ENCODE measurements around the gene TCF12. TPM values are rescaled to one million over a fixed set of nuclear protein-coding genes. Genes with fewer than 3 reads are reported as not detected.
A peak's percentile ranks its signal among the peaks of the same experiment; 100 is the strongest.

Gene TCF12
- polyA plus RNA-seq, 1 experiment, result 447 TPM

- CTCF ChIA-PET, result interaction anchor here (1.2 kb wide), 1 partner anchor 496 kb away, joined by 3 read pairs; no protein-coding TSS in a partner anchor
- H3K9me3 ChIP-seq (ENCODE audit: control insufficient read depth, insufficient read depth, low read length), result no peaks in the 10 kb centered on the region
- TF ChIP-seq, protein P1, sequence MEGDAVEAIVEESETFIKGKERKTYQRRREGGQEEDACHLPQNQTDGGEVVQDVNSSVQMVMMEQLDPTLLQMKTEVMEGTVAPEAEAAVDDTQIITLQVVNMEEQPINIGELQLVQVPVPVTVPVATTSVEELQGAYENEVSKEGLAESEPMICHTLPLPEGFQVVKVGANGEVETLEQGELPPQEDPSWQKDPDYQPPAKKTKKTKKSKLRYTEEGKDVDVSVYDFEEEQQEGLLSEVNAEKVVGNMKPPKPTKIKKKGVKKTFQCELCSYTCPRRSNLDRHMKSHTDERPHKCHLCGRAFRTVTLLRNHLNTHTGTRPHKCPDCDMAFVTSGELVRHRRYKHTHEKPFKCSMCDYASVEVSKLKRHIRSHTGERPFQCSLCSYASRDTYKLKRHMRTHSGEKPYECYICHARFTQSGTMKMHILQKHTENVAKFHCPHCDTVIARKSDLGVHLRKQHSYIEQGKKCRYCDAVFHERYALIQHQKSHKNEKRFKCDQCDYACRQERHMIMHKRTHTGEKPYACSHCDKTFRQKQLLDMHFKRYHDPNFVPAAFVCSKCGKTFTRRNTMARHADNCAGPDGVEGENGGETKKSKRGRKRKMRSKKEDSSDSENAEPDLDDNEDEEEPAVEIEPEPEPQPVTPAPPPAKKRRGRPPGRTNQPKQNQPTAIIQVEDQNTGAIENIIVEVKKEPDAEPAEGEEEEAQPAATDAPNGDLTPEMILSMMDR (IDR thresholded peaks at IDR 0.05; ENCODE audit: low read depth, low read length), result no peak
- H3K4me3 ChIP-seq (ENCODE audit: low read depth, low read length), result no peak overlapping the region
- POLR2A ChIA-PET, result no interaction called here
- DNase-seq (ENCODE audit: low read depth, low spot score), result no peak
- H3K27ac ChIP-seq (ENCODE audit: low read depth, low read length), result no peak overlapping the region
- H3K27me3 ChIP-seq (ENCODE audit: control insufficient read depth, insufficient read depth, low read length), result no peaks in the 10 kb centered on the region
Measured at GRCh38 chr15:56992725-56993124, 74.3 kb downstream of the TCF12 start.

DNA sequence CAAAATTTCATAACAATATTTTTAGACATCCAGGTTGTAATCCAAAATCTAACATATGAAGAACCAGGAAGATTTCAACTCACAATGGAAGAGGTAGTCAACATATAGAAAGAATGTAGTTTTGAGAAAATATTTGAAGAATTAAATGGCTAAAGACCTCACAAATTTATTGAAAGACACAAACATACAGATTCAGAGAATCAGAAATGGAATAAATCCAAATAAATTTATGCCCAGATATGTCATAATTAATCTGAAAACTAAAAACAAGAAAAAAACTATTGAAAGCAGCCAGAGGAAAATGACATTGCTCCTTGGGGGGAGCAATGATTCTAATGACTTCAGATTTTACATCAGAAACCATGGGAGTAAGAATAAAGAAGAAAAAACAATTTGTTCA is 75.8 kb downstream of the TCF12 start:
- no peaks in the 10 kb centered on the region for H3K9me3 ChIP-seq (ENCODE audit: control insufficient read depth, insufficient read depth, low read length)
- CTCF ChIA-PET, result no interaction called here
- H3K27ac ChIP-seq (ENCODE audit: low read depth, low read length), result no peak overlapping the region
- H3K4me3 ChIP-seq (ENCODE audit: low read depth, low read length), result no peak overlapping the region
- no peak for DNase-seq (ENCODE audit: low read depth, low spot score)
- TF ChIP-seq, protein P1 (IDR thresholded peaks at IDR 0.05; ENCODE audit: low read depth, low read length), result no peak
- no peaks in the 10 kb centered on the region for H3K27me3 ChIP-seq (ENCODE audit: control insufficient read depth, insufficient read depth, low read length)
- POLR2A ChIA-PET, result no interaction called here

- CTCF ChIA-PET, result interaction anchor here (1.1 to 1.2 kb wide), 2 partner anchors 88 to 505 kb away, joined by 3 to 4 read pairs; no protein-coding TSS in a partner anchor
- Histone ChIP-seq H3K9me3 (ENCODE audit: control insufficient read depth, insufficient read depth, low read length) (no peaks in the 10 kb centered on the region), H3K27me3 (ENCODE audit: control insufficient read depth, insufficient read depth, low read length) (no peaks in the 10 kb centered on the region), H3K4me3 (ENCODE audit: low read depth, low read length) (no peak overlapping the region), H3K27ac (ENCODE audit: low read depth, low read length) (no peak overlapping the region)
- TF ChIP-seq, protein P1 (IDR thresholded peaks at IDR 0.05; ENCODE audit: low read depth, low read length), result no peak
- no peak for DNase-seq (ENCODE audit: low read depth, low spot score)
- POLR2A ChIA-PET, result no interaction called here
Measured at GRCh38 chr15:56996093-56996492, 77.6 kb downstream of the TCF12 start.

- H3K4me3 ChIP-seq (ENCODE audit: low read depth, low read length), result no peak overlapping the region
- CTCF ChIA-PET, result no interaction called here
- no peaks in the 10 kb centered on the region for H3K27me3 ChIP-seq (ENCODE audit: control insufficient read depth, insufficient read depth, low read length)
- POLR2A ChIA-PET, result no interaction called here
- no peak overlapping the region for H3K27ac ChIP-seq (ENCODE audit: low read depth, low read length)
- H3K9me3 ChIP-seq (ENCODE audit: control insufficient read depth, insufficient read depth, low read length), result no peaks in the 10 kb centered on the region
- DNase-seq (ENCODE audit: low read depth, low spot score), result no peak
- TF ChIP-seq, protein P1 (IDR thresholded peaks at IDR 0.05; ENCODE audit: low read depth, low read length), result no peak
Measured at GRCh38 chr15:56996746-56997470, 78.5 kb downstream of the TCF12 start.

- DNase-seq (ENCODE audit: low read depth, low spot score), result peak; percentile 67
- no peak overlapping the region for H3K27ac ChIP-seq (ENCODE audit: low read depth, low read length)
Measured at GRCh38 chr15:57003418-57003817, 85.0 kb downstream of the TCF12 start.

More at GRCh38 chr15:57003418-57003817, 85.0 kb downstream of the TCF12 start:
- Histone ChIP-seq H3K4me3 (ENCODE audit: low read depth, low read length) (no peak overlapping the region), H3K27me3 (ENCODE audit: control insufficient read depth, insufficient read depth, low read length) (no peaks in the 10 kb centered on the region), H3K9me3 (ENCODE audit: control insufficient read depth, insufficient read depth, low read length) (no peaks in the 10 kb centered on the region)
- CTCF ChIA-PET, result interaction anchor here (0.9 to 2.2 kb wide), 4 partner anchors 64 to 512 kb away, joined by 3 to 9 read pairs (median 4); no protein-coding TSS in a partner anchor
- POLR2A ChIA-PET, result interaction anchor here (0.6 kb wide), 1 partner anchor 274 kb away, joined by 3 read pairs; no protein-coding TSS in a partner anchor
- TF ChIP-seq, protein P1 (IDR thresholded peaks at IDR 0.05; ENCODE audit: low read depth, low read length), result no peak

All from AG04450 (cell line).